ENCODE measurements around the gene ERBIN. TPM values are rescaled to one million over a fixed set of nuclear protein-coding genes. Genes with fewer than 3 reads are reported as not detected.
"Not testable (repeated sequence)": the region's sequence is repeated elsewhere in the genome, so short reads cannot be mapped to it uniquely, and the experiment has no call there.

The ERBIN gene
- polyA plus RNA-seq, 2 of the 4 experiments (the other 2 are of a cell fraction), result 24.3 to 57.7 TPM

DNA sequence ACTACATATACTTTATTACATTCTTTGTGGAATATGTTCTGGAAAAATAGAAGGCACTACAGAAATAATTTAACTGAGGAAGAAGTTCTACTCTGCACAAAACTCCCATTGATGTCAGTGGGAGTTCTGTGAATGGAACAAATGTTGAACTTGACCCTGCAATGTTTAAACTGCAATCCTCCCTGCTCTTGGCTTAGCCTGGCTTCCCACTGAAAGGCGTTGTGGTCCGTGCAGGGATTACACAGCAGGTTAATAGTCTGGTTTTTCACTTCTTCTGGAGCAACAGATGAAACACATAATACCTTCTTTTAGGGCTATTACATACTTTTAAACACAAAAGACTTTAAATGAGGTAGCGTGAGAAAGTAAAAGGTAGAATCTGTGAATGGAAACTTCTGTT is 12.9 kb upstream of the ERBIN start (continued):
- no peak for TF ChIP-seq ZNF302 (CRISPR knock-in tag; IDR thresholded peaks at IDR 0.05)

DNA sequence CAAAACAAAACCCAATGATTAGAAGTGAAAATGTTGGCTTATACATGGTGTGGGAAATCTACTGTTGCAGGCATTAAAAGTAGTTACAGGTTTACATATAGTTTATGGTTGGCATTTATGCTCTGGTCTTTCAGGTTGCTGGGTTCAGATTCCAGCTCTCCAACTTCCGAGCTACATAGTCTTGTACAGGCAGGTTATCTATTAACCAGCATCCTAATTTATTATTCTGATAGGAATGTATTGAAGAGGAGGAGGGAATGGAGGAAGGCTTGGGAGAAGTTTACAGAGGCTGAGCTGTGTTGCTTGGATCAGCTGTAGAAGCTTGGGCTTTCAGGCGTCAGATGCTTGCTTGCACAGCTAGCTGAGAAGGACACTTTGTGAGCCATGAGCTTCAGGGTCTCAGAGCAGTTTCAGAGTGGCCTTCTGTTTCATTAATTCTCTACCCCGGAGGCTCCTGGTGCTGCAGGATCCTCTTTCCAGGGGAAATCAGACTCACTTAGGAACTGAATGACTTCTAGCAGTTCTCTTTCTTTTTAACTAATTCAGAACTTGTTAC is 11.7 kb upstream of the ERBIN start:
- CTCF ChIA-PET, result interaction anchor here (1.0 to 1.4 kb wide), 3 partner anchors 10 to 51 kb away, joined by 3 to 4 read pairs (median 3); partner anchors contain the start of gene ERBIN
- peaks cover 9% of the 10 kb centered on the region for H3K4me1 ChIP-seq
- ATAC-seq (peak in 1 of 2 experiments; percentile 41; a peak in 2 of 6 replicates), FAIRE-seq (no peak), DNase-seq (ENCODE audit: low read depth in 1 of 2, low spot score in 1 of 2) (no peak)
- peak overlapping the region in 1 of 2 experiments; percentile 12; a peak in 1 of 6 replicates for H3K27ac ChIP-seq
- H3K9me3 ChIP-seq, result no peaks in the 10 kb centered on the region
- no peak overlapping the region for H3K4me3 ChIP-seq
- POLR2A ChIA-PET, result no interaction called here
- TF ChIP-seq RFX5 (IDR thresholded peaks at IDR 0.05), result no peak
- peak overlapping the region; percentile 6; the same call in 2 of the 3 replicates for H3K4me2 ChIP-seq
- 31% methylated on average over 3 of the region's 3 CpGs for WGBS (ENCODE audit: missing lambda C conversion rate)

GRCh38 chr5:65915661-65916060 is 10.7 kb upstream of the ERBIN start:
- DNase-seq (ENCODE audit: low read depth in 1 of 2, low spot score in 1 of 2); H3K4me2 ChIP-seq; ATAC-seq; FAIRE-seq; H3K27ac ChIP-seq; H3K9me3 ChIP-seq; H3K4me3 ChIP-seq; POLR2A ChIA-PET: not testable (repeated sequence)
- H3K4me1 ChIP-seq, result peaks cover 19% of the 10 kb centered on the region
- 89% methylated on average over 6 of the region's 6 CpGs for WGBS (ENCODE audit: missing lambda C conversion rate)
- CTCF ChIA-PET, result interaction anchor here (1.4 kb wide), 1 partner anchor 10 kb away, joined by 4 read pairs; the partner anchor contains the start of gene ERBIN

- 88% methylated on average over 3 of the region's 3 CpGs for whole genome bisulfite sequencing (ENCODE audit: missing lambda C conversion rate)
- H3K4me3 ChIP-seq, result no peak overlapping the region
- no peak overlapping the region for H3K27ac ChIP-seq
- DNase-seq (ENCODE audit: low read depth in 1 of 2, low spot score in 1 of 2), result no peak
- no peak for FAIRE-seq
- CTCF ChIA-PET, result no interaction called here
- no peak for ATAC-seq
- no peaks in the 10 kb centered on the region for H3K9me3 ChIP-seq
- peaks cover 19% of the 10 kb centered on the region for H3K4me1 ChIP-seq
- TF ChIP-seq BHLHE40 (IDR thresholded peaks at IDR 0.05; ENCODE audit: low read depth, low read length) (no peak), CTCF (IDR thresholded peaks at IDR 0.05) (no peak), POLR2AphosphoS2 (conservative IDR thresholded peaks at IDR 0.05; ENCODE audit: low read length) (no peak), FOSL2 (IDR thresholded peaks at IDR 0.05) (no peak), FOSL2 (CRISPR knock-in tag; IDR thresholded peaks at IDR 0.05) (no peak), RAD21 (conservative IDR thresholded peaks at IDR 0.05 in 1 of 2, IDR thresholded peaks at IDR 0.05 in 1 of 2) (no peak), PHF8 (IDR thresholded peaks at IDR 0.05; ENCODE audit: borderline replicate concordance, low read depth) (no peak), HMGXB4 (CRISPR knock-in tag; IDR thresholded peaks at IDR 0.05; ENCODE audit: borderline replicate concordance) (no peak), ZSCAN20 (CRISPR knock-in tag; IDR thresholded peaks at IDR 0.05) (no peak), EP300 (IDR thresholded peaks at IDR 0.05) (no peak), USF2 (IDR thresholded peaks at IDR 0.05) (no peak)
- TF ChIP-seq, protein P1, sequence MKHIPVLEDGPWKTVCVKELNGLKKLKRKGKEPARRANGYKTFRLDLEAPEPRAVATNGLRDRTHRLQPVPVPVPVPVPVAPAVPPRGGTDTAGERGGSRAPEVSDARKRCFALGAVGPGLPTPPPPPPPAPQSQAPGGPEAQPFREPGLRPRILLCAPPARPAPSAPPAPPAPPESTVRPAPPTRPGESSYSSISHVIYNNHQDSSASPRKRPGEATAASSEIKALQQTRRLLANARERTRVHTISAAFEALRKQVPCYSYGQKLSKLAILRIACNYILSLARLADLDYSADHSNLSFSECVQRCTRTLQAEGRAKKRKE (CRISPR knock-in tag; IDR thresholded peaks at IDR 0.05; ENCODE audit: low read depth), result no peak
- POLR2A ChIA-PET, result no interaction called here
- no peak overlapping the region for H3K4me2 ChIP-seq
Measured at GRCh38 chr5:65916066-65916465, 10.3 kb upstream of the ERBIN start.

All from A549 (cell line).